Left ventricle myocardium inferior (tissue), 1 donor: ENCODE measurements around the gene LHFPL2. TPM values are rescaled to one million over a fixed set of nuclear protein-coding genes. Genes with fewer than 3 reads are reported as not detected.
A peak's percentile ranks its signal among the peaks of the same experiment; 100 is the strongest.

Experiments used
- DNase-seq: peaks from one replicate; pipeline ENCODE4 v3.0.0-alpha.2; 2020
- H3K27ac ChIP-seq: fragments of 200-600 bp; replicated peaks from 2 replicates; pipeline ENCODE4 v1.8.0; 2021
- H3K27me3 ChIP-seq: fragments of 200-600 bp; 2 replicates; pipeline ENCODE4 v1.8.0; 2021; ENCODE audit warnings: low read depth
- H3K36me3 ChIP-seq: fragments of 200-600 bp; 2 replicates; pipeline ENCODE4 v1.8.0; 2021
- H3K4me1 ChIP-seq: fragments of 200-600 bp; 2 replicates; pipeline ENCODE4 v1.8.0; 2021
- H3K4me3 ChIP-seq: fragments of 200-600 bp; 2 replicates; pipeline ENCODE4 v1.8.0; 2021; ENCODE audit warnings: mild to moderate bottlenecking, moderate library complexity
- H3K9me3 ChIP-seq: fragments of 200-600 bp; replicated peaks from 2 replicates; pipeline ENCODE4 v1.8.0; 2021
- intact Hi-C: fragments of 100-400 bp; cut with micrococcal nuclease; formaldehyde crosslinking; loops from one replicate; pipeline ENCODE4 v1.11.0; 2022
- total RNA-seq: library from RNA; stranded (reverse); fragmentation: NEBNext Ultra II Directional; extraction: Animal tissue kit (Norgen Biotek cat#: 25700); gene quantifications from one replicate; pipeline ENCODE4 v1.2.1, GENCODE V29; 2021
- TF ChIP-seq, protein P1 (sequence below): fragments of 200-600 bp; IDR thresholded peaks from 2 replicates; pipeline ENCODE4 v1.8.0; 2021; ENCODE audit warnings: antibody characterized with exemption, mild to moderate bottlenecking, borderline replicate concordance
- donor health status: DM: no; HTN: yes; CAD: no; lungs with severe emphysema.

The LHFPL2 gene
- total RNA-seq, 1 donor from 2014 or later: 5.0 TPM

- H3K9me3 ChIP-seq: no peaks in the 10 kb centered on the region
- no peaks in the 10 kb centered on the region for H3K36me3 ChIP-seq
- peak overlapping the region; percentile 79 for H3K27ac ChIP-seq
- DNase-seq: no peak
- TF ChIP-seq, protein P1, sequence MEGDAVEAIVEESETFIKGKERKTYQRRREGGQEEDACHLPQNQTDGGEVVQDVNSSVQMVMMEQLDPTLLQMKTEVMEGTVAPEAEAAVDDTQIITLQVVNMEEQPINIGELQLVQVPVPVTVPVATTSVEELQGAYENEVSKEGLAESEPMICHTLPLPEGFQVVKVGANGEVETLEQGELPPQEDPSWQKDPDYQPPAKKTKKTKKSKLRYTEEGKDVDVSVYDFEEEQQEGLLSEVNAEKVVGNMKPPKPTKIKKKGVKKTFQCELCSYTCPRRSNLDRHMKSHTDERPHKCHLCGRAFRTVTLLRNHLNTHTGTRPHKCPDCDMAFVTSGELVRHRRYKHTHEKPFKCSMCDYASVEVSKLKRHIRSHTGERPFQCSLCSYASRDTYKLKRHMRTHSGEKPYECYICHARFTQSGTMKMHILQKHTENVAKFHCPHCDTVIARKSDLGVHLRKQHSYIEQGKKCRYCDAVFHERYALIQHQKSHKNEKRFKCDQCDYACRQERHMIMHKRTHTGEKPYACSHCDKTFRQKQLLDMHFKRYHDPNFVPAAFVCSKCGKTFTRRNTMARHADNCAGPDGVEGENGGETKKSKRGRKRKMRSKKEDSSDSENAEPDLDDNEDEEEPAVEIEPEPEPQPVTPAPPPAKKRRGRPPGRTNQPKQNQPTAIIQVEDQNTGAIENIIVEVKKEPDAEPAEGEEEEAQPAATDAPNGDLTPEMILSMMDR: no peak
- no peak overlapping the region for H3K4me3 ChIP-seq
- H3K4me1 ChIP-seq: peaks cover 65% of the 10 kb centered on the region
- no peaks in the 10 kb centered on the region for H3K27me3 ChIP-seq
- intact Hi-C loops: loop anchor here (10.0 kb wide), 1 partner anchor 98 kb away; the partner anchor contains the start of gene LHFPL2
Observed at GRCh38 chr5:78546276-78546996, 102.1 kb downstream of the LHFPL2 start.

DNA sequence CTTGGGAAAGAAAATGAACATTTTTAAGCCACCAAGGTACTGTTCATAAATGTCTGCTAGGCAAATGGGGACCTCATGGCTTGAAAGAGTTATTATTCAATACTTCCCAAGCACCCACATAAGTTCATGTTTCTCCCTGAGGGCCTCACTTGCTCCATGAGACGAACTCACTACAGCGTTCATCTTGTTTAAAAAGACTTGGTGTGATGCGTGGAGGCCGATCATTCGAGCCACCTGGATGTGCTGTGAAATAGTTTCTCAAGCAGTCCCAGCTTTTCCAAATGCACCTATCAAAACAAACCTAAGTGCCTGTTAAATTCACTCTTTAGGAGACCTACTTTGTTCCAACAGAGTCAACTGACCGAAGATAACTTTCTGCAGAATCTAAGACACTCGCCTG, 103.2 kb downstream of the LHFPL2 start:
- intact Hi-C loops: loop anchor here (10.0 kb wide), 1 partner anchor 99 kb away; the partner anchor contains the start of gene LHFPL2
- no peak for DNase-seq
- TF ChIP-seq, protein P1: no peak
- Histone ChIP-seq H3K27me3 (no peaks in the 10 kb centered on the region), H3K9me3 (no peaks in the 10 kb centered on the region), H3K4me3 (no peak overlapping the region), H3K4me1 (peaks cover 74% of the 10 kb centered on the region), H3K36me3 (no peaks in the 10 kb centered on the region), H3K27ac (peak overlapping the region; percentile 28)

- no peak for DNase-seq
- Histone ChIP-seq H3K27ac (peak overlapping the region; percentile 28), H3K36me3 (no peaks in the 10 kb centered on the region), H3K9me3 (no peaks in the 10 kb centered on the region), H3K4me1 (peaks cover 82% of the 10 kb centered on the region), H3K27me3 (no peaks in the 10 kb centered on the region), H3K4me3 (no peak overlapping the region)
- intact Hi-C loops: loop anchor here (10.0 kb wide), 1 partner anchor 100 kb away; the partner anchor contains the start of gene LHFPL2
- TF ChIP-seq, protein P1: no peak
Observed at GRCh38 chr5:78544561-78545201, 103.9 kb downstream of the LHFPL2 start.

DNA sequence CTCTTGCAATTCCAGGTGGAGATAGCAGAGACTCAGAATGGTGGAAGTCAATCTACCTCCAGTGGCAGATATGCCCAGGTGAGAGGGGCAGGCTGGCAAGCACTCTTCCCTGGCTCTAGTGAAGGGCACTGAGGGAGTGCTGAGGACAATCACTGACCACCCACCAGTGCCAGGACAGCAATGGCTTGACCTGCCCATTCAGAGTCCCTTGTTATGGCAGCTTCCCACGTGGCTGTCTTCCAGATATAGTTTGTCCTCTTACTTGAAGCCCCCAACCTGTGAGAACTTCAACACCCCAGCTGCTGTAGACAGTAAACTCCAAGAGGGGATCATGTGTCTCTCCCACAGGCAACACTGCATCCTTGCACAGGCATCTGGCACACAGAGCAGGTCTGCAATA, 104.7 kb downstream of the LHFPL2 start:
- no peak for DNase-seq
- Histone ChIP-seq H3K27ac (no peak overlapping the region), H3K4me1 (peaks cover 82% of the 10 kb centered on the region), H3K4me3 (no peak overlapping the region), H3K9me3 (no peaks in the 10 kb centered on the region), H3K36me3 (no peaks in the 10 kb centered on the region), H3K27me3 (no peaks in the 10 kb centered on the region)
- intact Hi-C loops: loop anchor here (10.0 kb wide), 1 partner anchor 101 kb away; the partner anchor contains the start of gene LHFPL2
- TF ChIP-seq, protein P1: no peak

- TF ChIP-seq, protein P1: no peak
- peaks cover 75% of the 10 kb centered on the region for H3K4me1 ChIP-seq
- no peak for DNase-seq
- no peak overlapping the region for H3K4me3 ChIP-seq
- H3K9me3 ChIP-seq: no peaks in the 10 kb centered on the region
- H3K36me3 ChIP-seq: no peaks in the 10 kb centered on the region
- H3K27me3 ChIP-seq: no peaks in the 10 kb centered on the region
- no peak overlapping the region for H3K27ac ChIP-seq
- intact Hi-C loops: loop anchor here (10.0 kb wide), 1 partner anchor 102 kb away; the partner anchor contains the start of gene LHFPL2
Observed at GRCh38 chr5:78543292-78543691, 105.3 kb downstream of the LHFPL2 start.
